ENCODE measurements around the gene CCDC33.

- TF ChIP-seq CTCF (IDR thresholded peaks at IDR 0.05; ENCODE audit: insufficient read depth, low read depth, low read length), result no peak
- no peak for TF ChIP-seq EZH2 (IDR thresholded peaks at IDR 0.05; ENCODE audit: insufficient read depth, low read length)
Observed at GRCh38 chr15:74226761-74227540, 9.2 kb upstream of the CCDC33 start.
